Stimulated activated CD4-positive, alpha-beta T cell treated with anti-CD3 and anti-CD28 coated beads, TNF-alpha, amount 100 ng/mL, for 48 hours (primary cell): ENCODE measurements around the gene CNTN5.

Source experiments
- DNase-seq, 3 donors: peaks; one replicate each; pipeline ENCODE4 v3.0.0-alpha.2; 2020; ENCODE audit warnings: low read depth in 3 of 3

The CNTN5 gene

DNA sequence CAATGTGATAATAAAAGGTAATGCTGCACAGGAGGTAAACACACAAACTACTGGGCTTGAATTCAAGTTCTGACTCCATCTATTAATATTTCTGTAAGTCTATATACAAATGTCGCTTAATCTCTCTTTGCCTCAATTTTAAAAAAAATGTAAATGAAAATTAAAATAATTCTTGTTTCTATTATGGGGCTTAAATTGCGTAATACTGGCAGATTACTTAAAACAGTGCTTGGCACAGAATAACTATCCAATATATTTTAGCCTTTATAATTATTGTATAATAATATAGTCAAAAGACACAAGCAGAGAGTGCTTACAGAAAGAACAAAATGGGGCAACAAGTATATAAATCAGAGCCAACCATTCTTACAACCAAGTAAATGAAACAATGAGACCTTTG lies 489.1 kb downstream of the CNTN5 start:
- DNase-seq, result no peak

DNA sequence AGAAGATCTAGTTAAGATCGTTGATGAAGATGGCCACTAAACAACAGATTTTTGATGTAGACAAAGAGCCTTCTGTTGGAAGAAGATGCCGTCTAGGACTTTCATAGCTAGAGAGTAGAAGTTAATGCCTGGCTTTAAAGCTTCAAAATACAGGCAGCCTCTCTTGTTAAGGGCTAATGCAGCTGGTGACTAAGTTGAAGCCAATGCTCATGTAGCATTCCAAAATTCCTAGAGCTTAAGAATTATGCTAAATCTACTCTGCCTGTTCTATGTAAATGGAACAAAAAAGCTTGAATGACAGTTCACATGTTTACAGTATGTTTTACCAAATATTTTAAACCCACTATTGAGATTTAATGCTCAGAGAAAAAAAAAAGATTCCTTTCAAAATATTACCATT lies 492.6 kb downstream of the CNTN5 start:
- DNase-seq, result no peak

DNA sequence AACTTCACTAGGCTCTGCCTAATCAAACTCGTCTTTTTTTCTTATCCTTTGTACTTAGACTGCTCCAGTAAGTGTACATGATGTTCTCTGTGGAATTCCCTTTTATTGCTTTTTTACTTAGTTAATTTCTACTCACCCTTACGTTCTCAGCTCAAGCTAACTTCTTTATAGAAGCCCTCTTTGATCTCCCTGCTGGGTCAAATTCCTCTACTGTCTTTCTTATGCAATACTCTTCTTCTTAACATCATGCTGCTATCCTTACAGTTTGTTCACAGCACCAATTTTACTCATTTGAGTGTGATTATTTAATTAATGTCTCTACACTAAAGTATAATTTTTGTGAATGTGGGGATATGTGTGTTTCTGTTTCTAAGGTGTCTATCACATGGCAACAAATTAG lies 498.3 kb downstream of the CNTN5 start:
- no peak for DNase-seq

GRCh38 chr11:99522467-99523173 lies 501.9 kb downstream of the CNTN5 start:
- DNase-seq, result no peak

- no peak for DNase-seq
Observed at GRCh38 chr11:99531468-99531867, 510.7 kb downstream of the CNTN5 start.

DNA sequence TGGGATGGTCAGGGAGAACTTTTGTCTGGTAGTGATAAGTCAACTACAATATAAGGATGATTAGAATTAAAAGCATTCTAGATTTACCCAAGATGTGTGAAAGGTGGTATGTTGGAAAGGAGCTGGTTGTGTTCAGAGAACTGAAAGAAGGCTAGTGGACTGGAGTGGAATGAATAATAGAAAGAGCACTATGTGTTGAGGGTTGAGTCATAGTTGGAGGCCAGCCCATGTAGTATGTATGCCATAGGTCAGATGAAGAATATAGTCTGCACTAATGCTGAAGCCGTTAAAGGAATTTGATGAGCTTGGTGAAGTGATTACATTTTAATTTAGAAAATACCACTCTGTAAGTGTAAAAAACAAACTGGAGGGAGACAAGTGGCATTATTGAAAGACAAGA lies 514.1 kb downstream of the CNTN5 start:
- no peak for DNase-seq

GRCh38 chr11:99535406-99535805 lies 514.7 kb downstream of the CNTN5 start:
- no peak for DNase-seq

DNA sequence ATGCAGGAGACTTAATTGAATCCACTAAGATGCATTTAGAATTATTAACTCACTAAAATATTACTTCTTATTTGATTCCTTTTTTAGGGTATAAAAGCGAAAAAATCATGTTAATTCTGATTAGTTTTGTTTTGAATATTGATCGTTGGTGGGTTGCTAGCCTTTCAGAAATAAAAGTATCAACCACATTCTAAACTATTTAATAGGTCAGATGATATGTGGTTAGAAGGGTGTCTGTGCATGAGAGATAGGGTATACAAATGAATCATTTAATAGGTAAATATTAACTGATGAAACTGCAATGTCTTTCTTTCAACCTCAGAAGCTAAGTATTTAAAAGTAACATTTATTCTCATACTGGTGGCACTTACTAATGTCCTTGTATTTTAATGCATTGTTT lies 515.1 kb downstream of the CNTN5 start:
- no peak for DNase-seq

DNA sequence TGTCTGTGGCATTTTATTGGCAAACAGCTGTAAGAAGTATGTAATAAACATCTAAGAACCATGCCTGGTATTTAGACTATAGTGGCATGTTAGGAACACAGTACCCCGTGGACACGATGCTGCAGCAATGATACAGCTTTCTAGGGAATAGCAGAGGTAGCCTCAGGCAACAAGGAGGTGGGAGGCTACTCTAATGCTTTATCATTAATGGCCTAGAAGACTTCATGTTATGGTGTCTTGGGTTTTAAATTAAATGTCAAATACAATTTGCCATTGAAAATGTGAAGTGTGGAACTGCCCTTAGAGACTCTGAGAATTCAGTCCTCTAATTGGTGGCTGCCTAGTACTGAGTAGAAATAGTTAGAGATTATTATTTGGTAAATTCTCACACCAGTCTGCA lies 516.9 kb downstream of the CNTN5 start:
- DNase-seq, result no peak

DNA sequence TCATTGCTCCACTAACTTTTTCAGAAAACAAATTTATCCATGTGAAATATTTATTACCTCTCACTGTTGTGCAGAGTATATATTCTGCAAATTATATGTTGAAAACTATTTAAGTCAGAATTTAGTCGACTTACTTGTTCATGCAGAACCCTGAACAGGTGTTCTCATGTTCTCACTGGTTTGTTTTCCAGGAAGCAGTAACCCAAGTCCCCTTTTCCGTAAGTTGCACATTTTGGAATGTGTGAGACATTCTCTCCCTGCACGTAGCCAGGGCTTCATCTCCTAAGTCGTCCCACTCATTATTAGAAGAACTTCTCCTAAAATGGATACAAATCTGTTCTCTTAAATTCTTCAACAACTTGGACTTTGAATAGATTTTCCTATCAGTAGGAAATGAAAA lies 524.9 kb downstream of the CNTN5 start:
- no peak for DNase-seq

DNA sequence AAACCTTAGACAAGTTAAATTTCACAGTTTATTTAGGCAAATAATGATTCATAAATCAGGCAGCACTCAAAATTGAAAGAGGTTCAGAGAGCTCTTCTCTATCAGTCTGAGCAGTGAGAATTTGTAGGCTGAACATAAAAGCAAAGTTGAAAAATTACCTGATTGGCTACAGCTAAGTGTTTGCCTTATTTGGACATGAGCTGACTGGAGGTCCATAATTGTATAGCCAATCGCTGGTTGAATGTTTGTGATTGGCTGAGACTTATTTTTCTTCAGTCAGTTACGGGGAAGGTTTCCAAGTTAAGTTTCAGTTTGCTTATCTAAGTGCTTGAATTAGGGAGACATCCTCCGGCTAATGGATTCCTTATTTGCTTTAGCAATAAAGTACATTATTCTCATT lies 527.5 kb downstream of the CNTN5 start:
- DNase-seq, result no peak

DNA sequence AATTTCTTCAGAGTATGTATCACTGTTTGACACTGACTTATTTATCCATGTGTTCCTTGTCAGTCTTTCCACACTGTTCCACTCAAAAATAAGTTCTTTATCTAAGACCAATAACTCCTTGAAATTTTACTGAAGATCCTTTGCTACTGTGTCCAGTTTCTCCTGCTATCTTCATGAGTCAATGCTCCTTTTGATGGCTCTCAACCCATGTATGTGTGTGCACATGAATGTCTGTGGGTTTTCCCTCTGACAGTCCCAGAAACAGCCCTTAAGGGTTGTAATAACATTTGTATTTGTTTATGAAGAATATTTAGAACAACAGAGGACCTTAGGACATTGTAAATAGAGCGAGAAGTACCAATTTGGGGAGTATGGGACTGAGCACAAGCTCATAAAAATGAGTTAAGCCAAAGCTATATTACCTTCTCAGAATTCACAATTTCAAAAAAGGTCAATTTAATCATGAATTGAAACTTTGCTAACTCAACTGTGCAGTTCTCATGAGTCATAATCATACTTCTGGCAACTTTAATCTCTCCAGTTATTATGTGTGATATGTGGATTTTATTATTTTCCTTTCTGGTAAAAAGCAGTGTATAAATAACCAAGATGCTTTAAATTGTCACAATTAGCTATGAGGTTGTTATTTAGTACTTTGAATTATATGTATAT lies 533.6 kb downstream of the CNTN5 start:
- no peak for DNase-seq

DNA sequence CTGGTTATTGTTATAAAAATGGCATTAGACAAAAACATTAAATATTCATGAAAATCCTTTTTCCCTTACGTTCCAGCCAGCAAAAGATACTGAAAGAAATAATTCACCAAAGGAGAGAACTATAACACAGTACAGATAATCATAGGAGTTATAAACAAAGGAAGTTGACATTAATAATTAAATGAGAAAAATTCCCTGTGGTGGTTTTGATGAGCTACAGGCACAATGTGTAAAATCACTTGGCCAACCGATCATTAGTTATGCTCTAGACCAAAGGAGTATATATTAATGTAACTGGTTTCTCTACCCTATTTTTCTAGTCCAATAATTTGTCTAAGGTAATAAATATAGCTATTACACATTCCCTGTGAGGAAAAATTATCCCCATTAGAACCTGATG lies 534.7 kb downstream of the CNTN5 start:
- no peak for DNase-seq

DNA sequence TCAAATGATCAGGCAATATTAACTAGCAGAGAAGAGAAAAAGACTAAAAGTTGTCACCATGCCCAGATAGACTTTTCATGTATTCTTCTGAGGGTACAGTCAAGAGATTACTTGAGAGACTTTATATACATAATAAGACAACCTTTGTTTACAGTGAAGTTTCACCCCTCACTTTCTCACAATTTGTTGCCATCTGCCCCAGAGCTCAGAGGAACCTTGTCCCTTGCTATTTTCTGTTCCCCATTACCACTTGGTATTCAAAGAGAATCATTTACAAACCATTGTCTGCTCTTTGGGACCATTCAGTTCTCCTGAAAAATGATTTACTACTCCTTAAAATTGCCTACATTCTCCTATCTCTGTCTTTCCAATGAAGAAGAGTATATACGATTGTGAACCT lies 544.6 kb downstream of the CNTN5 start:
- DNase-seq, result no peak

- no peak for DNase-seq
Observed at GRCh38 chr11:99567334-99567956, 546.7 kb downstream of the CNTN5 start.

DNA sequence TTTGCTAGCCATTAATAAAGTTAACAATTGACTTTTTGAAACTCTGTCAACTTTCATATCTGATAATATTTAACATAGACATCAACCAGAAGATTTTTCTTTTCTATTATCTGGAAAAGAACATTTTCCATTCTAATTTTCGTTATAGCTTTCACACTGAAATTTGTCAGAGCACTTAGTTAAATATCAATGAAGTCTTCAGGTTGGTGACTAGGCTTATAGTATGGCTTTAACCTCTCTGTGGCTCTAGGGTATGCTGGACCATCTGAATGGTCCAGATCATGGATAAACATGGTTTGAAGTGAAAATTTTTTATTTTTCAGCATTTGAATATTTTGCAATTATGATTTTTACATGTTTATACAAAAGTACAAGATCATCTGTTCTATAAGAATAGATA lies 548.1 kb downstream of the CNTN5 start:
- no peak for DNase-seq

- no peak for DNase-seq
Observed at GRCh38 chr11:99571094-99571493, 550.3 kb downstream of the CNTN5 start.

DNA sequence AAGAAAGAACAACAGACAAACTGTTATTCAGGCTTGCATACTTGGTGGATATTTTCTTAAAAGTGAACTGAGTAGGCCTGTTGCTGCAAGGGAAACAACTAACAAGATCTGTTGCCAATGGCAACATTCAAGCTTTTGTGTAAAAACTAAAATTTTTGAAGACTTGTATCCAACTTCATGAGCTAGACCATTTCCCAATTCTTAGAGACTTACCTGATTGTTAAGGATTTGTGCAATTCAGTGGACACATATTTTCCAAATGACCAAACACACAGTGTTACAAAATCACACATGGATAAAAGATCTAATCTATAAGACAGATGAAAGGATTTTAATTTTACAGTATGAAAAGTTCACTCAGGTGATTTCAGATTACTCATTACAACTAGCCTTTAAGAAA lies 564.1 kb downstream of the CNTN5 start:
- DNase-seq, result no peak

- DNase-seq, result no peak
Observed at GRCh38 chr11:99585606-99586005, 564.9 kb downstream of the CNTN5 start.

DNA sequence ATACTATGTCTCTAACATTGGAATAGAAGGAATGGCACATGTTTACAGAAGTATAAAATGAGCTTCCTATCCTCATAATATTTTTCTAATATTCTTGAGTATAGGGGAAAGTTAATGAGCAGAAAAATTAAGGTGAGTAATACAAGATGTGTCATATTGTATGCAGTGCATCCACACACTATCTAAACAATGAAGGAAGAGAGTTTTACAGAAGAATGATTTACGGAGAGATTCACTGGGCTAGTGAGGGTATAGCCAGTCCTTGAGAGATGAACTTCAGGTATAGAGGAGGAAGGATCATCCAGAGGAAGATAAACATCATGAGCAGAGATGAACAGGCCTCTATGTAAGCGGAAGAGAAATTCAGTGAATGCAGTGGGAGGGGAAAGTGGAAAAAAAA lies 569.0 kb downstream of the CNTN5 start:
- DNase-seq, result no peak

GRCh38 chr11:99592266-99592665 lies 571.5 kb downstream of the CNTN5 start:
- no peak for DNase-seq

- no peak for DNase-seq
Observed at GRCh38 chr11:99593197-99593596, 572.4 kb downstream of the CNTN5 start.

GRCh38 chr11:99601179-99601578 lies 580.4 kb downstream of the CNTN5 start:
- no peak for DNase-seq
